ENCODE results near the gene LGI1. TPM values are rescaled to one million over a fixed set of nuclear protein-coding genes. Genes with fewer than 3 reads are reported as not detected.

Gene LGI1
- total and polyA plus RNA-seq, 9 donors, result 20.1 to 43.0 (median 25.9) TPM

DNA sequence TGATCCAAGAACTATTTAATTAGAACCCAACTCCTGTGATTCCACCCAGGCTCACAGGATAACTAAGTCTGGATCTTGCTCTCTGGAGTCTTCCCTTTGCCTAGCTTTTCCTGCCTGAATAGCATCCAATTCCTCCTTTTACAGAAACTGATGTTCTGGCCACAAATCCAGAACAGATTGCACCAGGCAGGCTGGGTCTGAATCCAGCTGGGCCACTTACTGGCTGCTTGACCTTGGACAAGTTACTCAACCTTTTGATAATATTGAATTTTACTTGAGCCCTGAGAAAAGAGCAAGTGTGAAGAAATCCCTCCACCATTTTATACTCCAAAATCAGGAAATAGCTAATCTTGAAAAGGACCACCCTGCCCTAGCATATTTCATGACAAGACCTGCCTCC lies 80.5 kb downstream of the LGI1 start:
- Histone ChIP-seq H3K36me3 (ENCODE audit: control insufficient read depth, insufficient read depth, low read length) (no peaks in the 10 kb centered on the region), H3K27ac (ENCODE audit: low read length) (no peak overlapping the region), H3K4me1 (ENCODE audit: control insufficient read depth, insufficient read depth, low read length) (no peaks in the 10 kb centered on the region), H3K9me3 (replicated peaks; ENCODE audit: control insufficient read depth, low read depth, low read length) (peaks cover 8% of the 10 kb centered on the region), H3K4me3 (ENCODE audit: low read length) (no peak overlapping the region), H3K27me3 (ENCODE audit: control insufficient read depth, insufficient read depth, low read length) (peaks cover 3% of the 10 kb centered on the region)
- no peak for DNase-seq

DNA sequence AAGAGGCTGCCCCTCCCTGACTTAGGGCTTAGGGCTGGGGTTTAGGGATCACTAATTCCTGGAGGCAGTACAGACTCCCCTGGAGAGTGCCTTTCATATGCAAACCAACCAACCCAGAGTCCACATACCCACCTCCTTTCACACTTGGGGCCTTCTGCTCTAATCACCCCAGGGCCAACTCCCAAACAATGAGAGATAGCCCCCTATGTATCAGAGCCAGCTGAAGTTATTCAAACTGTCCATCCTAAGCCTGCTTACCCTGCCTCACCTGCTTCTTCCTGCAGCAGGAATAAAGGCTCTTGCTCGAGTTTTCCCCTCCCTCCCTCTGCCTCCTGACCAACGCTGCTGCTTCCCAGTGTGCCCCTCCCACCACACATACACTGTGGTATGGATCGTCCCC lies 84.2 kb downstream of the LGI1 start:
- Histone ChIP-seq H3K27me3 (ENCODE audit: control insufficient read depth, insufficient read depth, low read length) (peaks cover 3% of the 10 kb centered on the region), H3K36me3 (ENCODE audit: control insufficient read depth, insufficient read depth, low read length) (no peaks in the 10 kb centered on the region), H3K9me3 (replicated peaks; ENCODE audit: control insufficient read depth, low read depth, low read length) (no peaks in the 10 kb centered on the region), H3K4me1 (ENCODE audit: control insufficient read depth, insufficient read depth, low read length) (no peaks in the 10 kb centered on the region), H3K4me3 (ENCODE audit: low read length) (no peak overlapping the region), H3K27ac (ENCODE audit: low read length) (no peak overlapping the region)
- 8% methylated on average over 3 of the region's 3 CpGs for WGBS (ENCODE audit: insufficient coverage)
- no peak for DNase-seq

DNA sequence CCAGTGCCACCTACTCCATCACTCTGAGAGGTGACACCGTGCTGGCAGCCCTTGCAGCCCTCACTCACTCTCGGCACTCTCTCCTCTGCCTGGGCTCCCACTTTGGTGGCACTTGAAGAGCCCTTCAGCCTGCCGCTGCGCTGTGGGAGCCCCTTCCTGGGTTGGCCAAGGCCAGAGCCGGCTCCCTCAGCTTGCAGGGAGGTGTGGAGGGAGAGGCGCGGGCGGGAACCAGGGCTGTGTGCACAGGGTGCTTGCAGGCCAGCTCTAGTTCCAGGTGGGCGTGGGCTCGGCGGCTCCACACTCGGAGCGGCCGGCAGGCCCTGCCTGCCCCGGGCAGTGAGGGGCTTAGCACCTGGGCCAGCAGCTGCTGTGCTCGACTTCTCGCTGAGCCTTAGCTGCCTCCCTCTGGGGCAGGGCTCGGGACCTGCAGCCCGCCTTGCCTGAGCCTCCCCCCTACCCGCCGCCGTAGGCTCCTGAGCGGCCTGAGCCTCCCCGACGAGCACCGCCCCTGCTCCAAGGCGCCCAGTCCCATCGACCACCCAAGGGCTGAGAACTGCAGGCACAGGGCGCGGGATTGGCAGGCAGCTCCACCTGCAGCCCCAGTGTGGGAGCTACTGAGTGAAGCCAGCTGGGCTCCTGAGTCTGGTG lies 87.4 kb downstream of the LGI1 start:
- no peaks in the 10 kb centered on the region for H3K9me3 ChIP-seq (replicated peaks; ENCODE audit: control insufficient read depth, low read depth, low read length)
- 80% methylated on average over 24 of the region's 30 CpGs for WGBS (ENCODE audit: insufficient coverage)
- H3K36me3 ChIP-seq (ENCODE audit: control insufficient read depth, insufficient read depth, low read length), result no peaks in the 10 kb centered on the region
- no peak overlapping the region for H3K4me3 ChIP-seq (ENCODE audit: low read length)
- no peak for DNase-seq
- no peaks in the 10 kb centered on the region for H3K4me1 ChIP-seq (ENCODE audit: control insufficient read depth, insufficient read depth, low read length)
- H3K27ac ChIP-seq (ENCODE audit: low read length), result no peak overlapping the region
- no peaks in the 10 kb centered on the region for H3K27me3 ChIP-seq (ENCODE audit: control insufficient read depth, insufficient read depth, low read length)

Other genes starting within 250 kb of the LGI1 start
- not detected for gene FFAR4, start 191.3 kb upstream of the LGI1 start, total RNA-seq
- gene FFAR4, start 191.3 kb upstream of the LGI1 start, polyA plus RNA-seq (ENCODE audit: insufficient read depth in 1 of 8, insufficient read length in 8 of 8, low replicate concordance in 1 of 8), result under 1 TPM in 3 of 8 donors, not detected in 5; 0.02 to 0.05 (median 0.04) TPM
- gene RBP4, start 156.7 kb upstream of the LGI1 start, total RNA-seq, result 2.0 TPM
- gene RBP4, start 156.7 kb upstream of the LGI1 start, polyA plus RNA-seq (ENCODE audit: insufficient read depth in 1 of 8, insufficient read length in 8 of 8, low replicate concordance in 1 of 8), result 1 to 10 TPM in 4 of 8 donors, under 1 TPM in 4; 0.42 to 6.4 (median 1.9) TPM
- gene PDE6C, start 145.4 kb upstream of the LGI1 start, total RNA-seq, result not detected
- gene PDE6C, start 145.4 kb upstream of the LGI1 start, polyA plus RNA-seq (ENCODE audit: insufficient read depth in 1 of 8, insufficient read length in 8 of 8, low replicate concordance in 1 of 8), result 1 to 10 TPM in 3 of 8 donors, under 1 TPM in 5; 0.06 to 2.1 (median 0.75) TPM
- 11.8 TPM for gene FRA10AC1, start 55.3 kb upstream of the LGI1 start, total RNA-seq
- gene FRA10AC1, start 55.3 kb upstream of the LGI1 start, polyA plus RNA-seq (ENCODE audit: insufficient read depth in 1 of 8, insufficient read length in 8 of 8, low replicate concordance in 1 of 8), result 10 to 100 TPM; 18.1 to 38.7 (median 29.0) TPM
- gene SLC35G1, start 136.0 kb downstream of the LGI1 start, total RNA-seq, result 2.9 TPM
- gene SLC35G1, start 136.0 kb downstream of the LGI1 start, polyA plus RNA-seq (ENCODE audit: insufficient read depth in 1 of 8, insufficient read length in 8 of 8, low replicate concordance in 1 of 8), result 1 to 10 TPM; 3.4 to 6.1 (median 4.8) TPM
- gene PLCE1, start 236.0 kb downstream of the LGI1 start, total RNA-seq, result 31.7 TPM
- 10 to 100 TPM; 31.4 to 46.3 (median 37.1) TPM for gene PLCE1, start 236.0 kb downstream of the LGI1 start, polyA plus RNA-seq (ENCODE audit: insufficient read depth in 1 of 8, insufficient read length in 8 of 8, low replicate concordance in 1 of 8)